NOMO-1 treated with dmso at 0.1 percent for 144 hours (cell line): Measurements from ENCODE around the gene HAUS3.
A peak's percentile ranks its signal among the peaks of the same experiment; 100 is the strongest.

ENCODE experiments used
- DNase-seq: peaks from one replicate; lab custom pipeline; 2025; ENCODE audit not compliant: unreplicated experiment; lab: John Stamatoyannopoulos, UW

HAUS3 gene, protein sequence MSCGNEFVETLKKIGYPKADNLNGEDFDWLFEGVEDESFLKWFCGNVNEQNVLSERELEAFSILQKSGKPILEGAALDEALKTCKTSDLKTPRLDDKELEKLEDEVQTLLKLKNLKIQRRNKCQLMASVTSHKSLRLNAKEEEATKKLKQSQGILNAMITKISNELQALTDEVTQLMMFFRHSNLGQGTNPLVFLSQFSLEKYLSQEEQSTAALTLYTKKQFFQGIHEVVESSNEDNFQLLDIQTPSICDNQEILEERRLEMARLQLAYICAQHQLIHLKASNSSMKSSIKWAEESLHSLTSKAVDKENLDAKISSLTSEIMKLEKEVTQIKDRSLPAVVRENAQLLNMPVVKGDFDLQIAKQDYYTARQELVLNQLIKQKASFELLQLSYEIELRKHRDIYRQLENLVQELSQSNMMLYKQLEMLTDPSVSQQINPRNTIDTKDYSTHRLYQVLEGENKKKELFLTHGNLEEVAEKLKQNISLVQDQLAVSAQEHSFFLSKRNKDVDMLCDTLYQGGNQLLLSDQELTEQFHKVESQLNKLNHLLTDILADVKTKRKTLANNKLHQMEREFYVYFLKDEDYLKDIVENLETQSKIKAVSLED

GRCh38 chr4:2241410-2242353 is at the start of gene HAUS3, which contains the start of gene POLN:
TSS of gene HAUS3 (minus strand) at chr4:2242121. CDS start at chr4:2240946, 1,175 bp downstream.
TSS of gene POLN (minus strand) at chr4:2242121. CDS start at chr4:2229231, 12,890 bp downstream.
- peak; percentile 98 for DNase-seq

- DNase-seq, result no peak
Measured at GRCh38 chr4:2290974-2291704, 49.2 kb upstream of the HAUS3 start.

- DNase-seq, result no peak
Measured at GRCh38 chr4:2290488-2290887, 48.6 kb upstream of the HAUS3 start.

- no peak for DNase-seq
Measured at GRCh38 chr4:2289955-2290333, 48.0 kb upstream of the HAUS3 start.

GRCh38 chr4:2289311-2289954 is 47.5 kb upstream of the HAUS3 start:
- no peak for DNase-seq

GRCh38 chr4:2288051-2288541 is 46.2 kb upstream of the HAUS3 start:
- DNase-seq, result no peak

GRCh38 chr4:2287594-2287915 is 45.6 kb upstream of the HAUS3 start:
- no peak for DNase-seq

DNA sequence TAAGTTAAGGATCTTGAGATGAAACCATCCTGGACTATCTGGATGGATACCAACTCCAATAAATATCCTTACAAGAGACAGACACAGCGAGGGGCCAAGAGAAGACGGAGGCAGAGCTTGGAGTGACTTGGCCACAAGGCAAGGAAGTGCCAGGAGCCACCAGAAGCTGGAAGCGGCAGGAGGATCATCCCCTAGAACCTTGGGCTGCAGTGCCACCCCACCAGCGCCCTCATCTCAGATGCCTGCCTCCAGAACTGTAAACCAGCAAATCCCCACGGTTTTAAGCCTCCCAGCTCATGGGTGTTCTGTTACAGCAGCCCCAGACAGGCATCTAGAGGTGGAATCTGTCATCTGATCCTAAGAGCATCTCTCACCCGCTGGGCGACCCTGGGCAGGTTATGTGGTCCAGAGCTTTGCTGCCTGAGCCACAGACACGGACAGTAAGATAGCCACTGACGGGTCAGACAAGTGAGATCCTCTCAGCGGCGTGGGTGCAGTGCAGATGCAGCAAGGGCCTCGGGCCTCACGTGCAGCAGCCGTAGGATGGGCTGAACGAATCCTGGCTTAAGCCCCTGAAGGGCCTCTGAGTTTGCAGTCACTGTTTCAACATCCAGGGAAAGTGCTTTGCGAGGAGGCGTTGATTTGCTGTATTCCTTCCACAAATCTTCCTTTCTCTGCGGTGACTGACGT is 45.1 kb upstream of the HAUS3 start:
- no peak for DNase-seq

GRCh38 chr4:2285613-2286381 is 43.9 kb upstream of the HAUS3 start:
- no peak for DNase-seq

GRCh38 chr4:2284934-2285612 is 43.2 kb upstream of the HAUS3 start:
- DNase-seq, result no peak

GRCh38 chr4:2284161-2284933 is 42.4 kb upstream of the HAUS3 start:
- no peak for DNase-seq

- DNase-seq, result no peak
Measured at GRCh38 chr4:2283199-2283711, 41.3 kb upstream of the HAUS3 start.

DNA sequence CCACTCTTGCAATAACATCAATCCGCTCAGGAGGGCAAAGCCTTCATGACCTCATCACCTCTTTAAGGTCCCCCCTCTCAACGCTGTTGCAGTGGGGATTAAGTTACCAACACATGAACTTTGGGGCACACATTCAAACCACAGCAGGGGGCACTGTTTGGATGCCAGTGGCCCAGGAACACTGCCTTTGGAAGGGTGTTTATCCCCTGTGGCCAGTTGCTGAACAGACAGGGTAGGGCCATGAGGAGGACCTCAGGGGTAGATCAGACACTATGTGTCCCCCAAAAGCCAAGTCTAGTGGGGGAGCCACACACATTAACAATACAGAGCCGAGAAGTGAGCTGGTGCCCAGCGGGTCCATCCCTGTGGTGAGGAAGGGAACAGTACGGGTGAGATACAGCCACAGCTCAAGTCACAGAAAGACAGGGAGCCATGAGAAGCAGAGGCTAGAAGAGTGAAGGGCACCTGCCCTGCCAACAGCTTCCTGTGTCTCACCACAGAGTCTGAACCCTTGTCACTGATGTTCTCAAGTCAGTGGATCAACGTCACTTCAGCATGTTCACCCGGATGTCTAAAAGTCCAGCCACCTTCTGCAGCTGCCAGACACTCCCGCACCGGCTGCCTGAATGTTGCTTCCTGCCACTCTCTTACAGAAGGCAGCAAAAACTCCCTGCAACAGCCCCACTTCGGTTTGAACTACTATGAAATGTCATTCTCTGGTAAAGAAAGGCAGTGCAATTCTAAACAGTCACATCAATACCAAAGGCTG is 39.8 kb upstream of the HAUS3 start:
- DNase-seq, result no peak

DNA sequence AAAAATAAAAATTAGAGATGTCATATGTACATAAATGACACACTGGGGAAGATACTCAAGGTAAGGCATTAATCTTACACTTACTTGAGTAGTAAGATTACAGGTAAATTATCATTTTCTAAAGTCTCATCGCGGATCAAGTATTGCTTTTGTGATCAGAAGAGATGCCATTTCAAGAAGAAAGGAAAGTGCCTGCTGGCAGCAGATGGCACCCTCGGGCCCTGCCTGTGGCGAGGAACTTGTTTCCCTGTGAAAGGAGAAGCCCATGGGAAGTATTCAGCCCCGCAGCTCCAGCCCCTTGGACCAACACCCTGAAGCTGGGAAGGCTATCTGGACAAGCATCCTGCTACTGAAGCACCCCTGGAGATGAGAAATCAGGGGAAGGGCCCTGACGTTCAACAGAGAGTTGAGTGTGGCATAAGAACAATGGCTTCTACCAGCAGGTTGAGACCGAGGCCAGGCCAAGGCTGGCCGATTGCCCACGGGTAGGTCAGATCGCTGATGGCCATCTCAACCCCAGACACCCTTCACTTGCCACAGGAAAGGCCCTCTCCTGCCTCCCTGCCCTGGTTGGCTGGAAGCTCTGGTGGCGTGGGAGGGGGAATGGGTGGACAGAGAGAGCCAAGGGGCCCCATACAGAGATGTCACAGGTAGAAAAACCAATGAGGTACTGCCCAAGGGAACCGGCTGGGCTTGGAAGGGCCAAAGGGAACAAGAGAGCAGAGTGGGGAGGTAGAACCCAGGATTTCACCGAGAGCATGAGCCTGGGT is 38.8 kb upstream of the HAUS3 start:
- no peak for DNase-seq

DNA sequence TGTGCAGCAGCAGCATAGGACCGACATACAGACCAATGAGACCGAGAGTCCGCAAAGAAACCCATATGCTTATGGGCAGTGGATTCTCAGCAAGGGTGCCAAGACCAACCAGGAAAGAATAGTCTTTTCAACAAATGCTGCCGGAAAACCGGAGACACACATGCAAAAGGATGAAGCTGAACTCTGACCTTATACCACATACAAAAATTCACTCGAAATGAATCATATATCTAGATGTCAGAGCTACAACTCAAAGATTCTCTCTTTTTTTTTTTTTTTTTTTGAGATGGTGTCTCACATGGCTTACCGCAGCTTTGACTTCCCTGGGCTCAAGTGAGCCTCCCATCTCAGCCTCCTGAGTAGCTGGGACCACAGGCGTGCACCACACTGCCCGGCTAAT is 36.0 kb upstream of the HAUS3 start:
- DNase-seq, result no peak
